DMS79 treated with DMSO at 0.1 percent for 48 hours (cell line): ENCODE measurements around the gene PER1.
A peak's percentile ranks its signal among the peaks of the same experiment; 100 is the strongest.

ENCODE experiments used
- DNase-seq: peaks from one replicate; lab custom pipeline; 2025; lab: John Stamatoyannopoulos, UW

PER1 gene

GRCh38 chr17:8154608-8155155, 2.5 kb upstream of the PER1 start:
- no peak for DNase-seq

- DNase-seq, result peak; percentile 59
Observed at GRCh38 chr17:8153957-8154607, 1.9 kb upstream of the PER1 start.

- DNase-seq, result no peak
Observed at GRCh38 chr17:8153525-8153956, 1.3 kb upstream of the PER1 start.

GRCh38 chr17:8153031-8153451, 837 bp upstream of the PER1 start:
- DNase-seq, result no peak

GRCh38 chr17:8151641-8152111, 528 bp downstream of the PER1 start:
- peak; percentile 26 for DNase-seq

GRCh38 chr17:8151120-8151640, 1.0 kb downstream of the PER1 start:
- DNase-seq, result peak; percentile 56

- DNase-seq, result no peak
Observed at GRCh38 chr17:8150194-8151119, 1.7 kb downstream of the PER1 start.

GRCh38 chr17:8149419-8150193, 2.6 kb downstream of the PER1 start:
- no peak for DNase-seq

GRCh38 chr17:8148560-8148959, 3.6 kb downstream of the PER1 start:
- DNase-seq, result no peak

- DNase-seq, result no peak
Observed at GRCh38 chr17:8147805-8148404, 4.3 kb downstream of the PER1 start.

GRCh38 chr17:8147141-8147804, 4.9 kb downstream of the PER1 start:
- no peak for DNase-seq

GRCh38 chr17:8146381-8147140, 5.6 kb downstream of the PER1 start:
- DNase-seq, result no peak

GRCh38 chr17:8145811-8146210, 6.4 kb downstream of the PER1 start:
- no peak for DNase-seq

- DNase-seq, result no peak
Observed at GRCh38 chr17:8144401-8145231, 7.6 kb downstream of the PER1 start.

- DNase-seq, result no peak
Observed at GRCh38 chr17:8143581-8144400, 8.4 kb downstream of the PER1 start.

- no peak for DNase-seq
Observed at GRCh38 chr17:8142887-8143580, 9.2 kb downstream of the PER1 start.

- DNase-seq, result no peak
Observed at GRCh38 chr17:8142158-8142886, 9.9 kb downstream of the PER1 start.
